Naive thymus-derived CD8-positive, alpha-beta T cell (primary cell): ENCODE measurements around the gene RPL39. TPM values are rescaled to one million over a fixed set of nuclear protein-coding genes. Genes with fewer than 3 reads are reported as not detected.
"Not testable (repeated sequence)": the region's sequence is repeated elsewhere in the genome, so short reads cannot be mapped to it uniquely, and the experiment has no call there.

Experiments used
- ATAC-seq, 2 donors: fragments of 150-1000 bp; cut with Tn5 transposase in 1 of 2; sonication (Bioruptor Pico), chemical (Tn5 transposase) in 1 of 2; 1 replicate in 1 of 2; 2 replicates in 1 of 2; pipeline ENCODE4 v1.10.0; 2021; ENCODE audit warnings: mild to moderate bottlenecking in 2 of 2, moderate library complexity in 2 of 2
- POLR2A ChIA-PET: fragments of 350-600 bp; sonication (Branson Sonifier 250); formaldehyde crosslinking; loops from one replicate; lab custom pipeline; 2021; ENCODE audit warnings: antibody characterized with exemption; lab: Charles Lee
- DNase-seq, 10 donors: peaks; one replicate each; pipeline versions ENCODE4 v3.0.0 to v3.0.0-alpha.2; 2020 to 2022
- H3K27ac Mint-ChIP-seq, 10 donors: one replicate each; pipeline ENCODE4 v1.8.0; 2020 to 2022; ENCODE audit warnings: mild to moderate bottlenecking in 10 of 10, mixed read lengths in 10 of 10, moderate library complexity in 4 of 10, inconsistent platforms in 1 of 10
- H3K27me3 Mint-ChIP-seq, 5 donors: one replicate each; pipeline ENCODE4 v1.8.0; 2021 to 2022; ENCODE audit warnings: mixed read lengths in 5 of 5
- H3K36me3 Mint-ChIP-seq, 3 donors: one replicate each; pipeline ENCODE4 v1.8.0; 2020 to 2022; ENCODE audit warnings: mixed read lengths in 3 of 3, mild to moderate bottlenecking in 2 of 3, inconsistent platforms in 1 of 3
- H3K4me1 Mint-ChIP-seq, 4 donors: one replicate each; pipeline ENCODE4 v1.8.0; 2021 to 2022; ENCODE audit warnings: mixed read lengths in 4 of 4
- H3K4me3 Mint-ChIP-seq, 10 donors: one replicate each; pipeline ENCODE4 v1.8.0; 2020 to 2022; ENCODE audit warnings: mild to moderate bottlenecking in 10 of 10, mixed read lengths in 10 of 10, moderate library complexity in 6 of 10, inconsistent platforms in 1 of 10
- H3K9me3 Mint-ChIP-seq, 9 donors: one replicate each; pipeline ENCODE4 v1.8.0; 2020 to 2022; ENCODE audit warnings: mixed read lengths in 9 of 9, mild to moderate bottlenecking in 3 of 9, inconsistent platforms in 1 of 9, moderate library complexity in 1 of 9
- polyA plus RNA-seq, 3 donors: library from polyadenylated mRNA; unstranded; fragments of 300-500 nt; fragmentation: Illumina TruSeq; gene quantifications; one replicate each; pipeline ENCODE4 v1.2.3, GENCODE V29; 2021
- total RNA-seq, 8 experiments: library from RNA in 2 of 8; stranded (reverse) in 2 of 8; gene quantifications; one replicate each; pipeline ENCODE4 v1.2.3 and lab custom pipeline; 2021 to 2026

RPL39 gene
- total and polyA plus RNA-seq, 5 experiments from 2014 or later, result 3,863 to 5,898 (median 4,465) TPM

DNA sequence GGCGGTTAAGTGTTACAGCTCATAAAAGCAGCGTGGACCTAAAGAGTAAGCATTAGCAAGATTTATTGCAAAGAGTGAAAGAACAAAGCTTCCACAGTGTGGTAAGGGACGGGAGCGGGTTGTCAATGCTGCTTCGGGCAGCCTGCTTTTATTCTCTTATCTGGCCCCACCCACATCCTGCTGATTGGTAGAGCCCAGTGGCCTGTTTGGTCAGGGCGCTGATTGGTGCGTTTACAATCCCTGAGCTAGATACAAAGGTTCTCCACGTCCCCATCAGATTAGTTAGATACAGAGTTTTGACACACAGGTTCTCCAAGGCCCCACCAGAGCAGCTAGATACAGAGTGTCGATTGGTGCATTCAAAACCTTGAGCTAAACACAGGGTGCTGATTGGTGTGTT lies 41.3 kb downstream of the RPL39 start:
- ATAC-seq, H3K9me3 Mint-ChIP-seq, H3K36me3 Mint-ChIP-seq, H3K27me3 Mint-ChIP-seq: not testable (repeated sequence)
- H3K4me3 Mint-ChIP-seq, result peak overlapping the region; percentile 39 to 88 (median 76)
- peaks cover 6 to 32% (median 21%) of the 10 kb centered on the region in 4 donors for H3K4me1 Mint-ChIP-seq
- POLR2A ChIA-PET, result interaction anchor here (0.9 to 1.7 kb wide), 4 partner anchors 41 to 74 kb away, joined by 3 to 5 read pairs (median 4); partner anchors contain the start of gene RPL39
- H3K27ac Mint-ChIP-seq, result peak overlapping the region; percentile 40 to 93 (median 88)
- peak in 1 of 10 donors; percentile 26 for DNase-seq

- ATAC-seq (no peak), DNase-seq (no peak)
- no peaks in the 10 kb centered on the region for H3K36me3 Mint-ChIP-seq
- H3K4me3 Mint-ChIP-seq, result no peak overlapping the region
- peaks cover 2 to 12% (median 5%) of the 10 kb centered on the region in 4 donors for H3K4me1 Mint-ChIP-seq
- H3K9me3 Mint-ChIP-seq, result no peaks in the 10 kb centered on the region
- H3K27me3 Mint-ChIP-seq, result no peaks in the 10 kb centered on the region
- H3K27ac Mint-ChIP-seq, result no peak overlapping the region
- POLR2A ChIA-PET, result interaction anchor here (0.7 kb wide), 1 partner anchor 80 kb away, joined by 3 read pairs; no protein-coding TSS in a partner anchor
Observed at GRCh38 chrX:119745283-119745848, 46.1 kb downstream of the RPL39 start.

- Mint-ChIP-seq H3K4me1 (peaks cover 0 to 5% (median 0%) of the 10 kb centered on the region in 4 donors), H3K27me3 (no peaks in the 10 kb centered on the region), H3K4me3 (no peak overlapping the region), H3K36me3 (no peaks in the 10 kb centered on the region), H3K27ac (no peak overlapping the region), H3K9me3 (no peaks in the 10 kb centered on the region)
- DNase-seq (no peak), ATAC-seq (no peak)
- POLR2A ChIA-PET, result no interaction called here
Observed at GRCh38 chrX:119738742-119739141, 52.7 kb downstream of the RPL39 start.

Other genes with a start within 250 kb of the RPL39 start
- 10 to 100 TPM; 24.9 to 25.7 TPM for gene STEEP1, start 226.2 kb downstream of the RPL39 start, total RNA-seq
- 10 to 100 TPM; 13.3 to 18.0 (median 15.3) TPM for gene STEEP1, start 226.2 kb downstream of the RPL39 start, polyA plus RNA-seq
- 10 to 100 TPM; 41.0 to 43.5 TPM for gene UBE2A, start 217.1 kb downstream of the RPL39 start, total RNA-seq
- gene UBE2A, start 217.1 kb downstream of the RPL39 start, polyA plus RNA-seq, result 10 to 100 TPM; 31.5 to 43.5 (median 34.0) TPM
- gene NKRF, start 185.2 kb downstream of the RPL39 start, total RNA-seq, result 10 to 100 TPM; 14.4 to 14.6 TPM
- 1 to 10 TPM; 4.8 to 8.5 (median 6.8) TPM for gene NKRF, start 185.2 kb downstream of the RPL39 start, polyA plus RNA-seq
- gene SEPTIN6, start 98.5 kb downstream of the RPL39 start, total RNA-seq, result 100 to 1,000 TPM; 234 to 235 TPM
- 100 to 1,000 TPM; 161 to 269 (median 226) TPM for gene SEPTIN6, start 98.5 kb downstream of the RPL39 start, polyA plus RNA-seq
- 1 to 10 TPM; 1.2 to 2.0 TPM for gene SOWAHD, start 33.0 kb downstream of the RPL39 start, total RNA-seq
- 1 to 10 TPM in 1 of 3 donors, under 1 TPM in 2; 0.43 to 1.1 (median 0.47) TPM for gene SOWAHD, start 33.0 kb downstream of the RPL39 start, polyA plus RNA-seq
- gene UPF3B, start 61.3 kb upstream of the RPL39 start, total RNA-seq, result 10 to 100 TPM; 14.0 to 16.8 TPM
- 10 to 100 TPM in 1 of 3 donors, 1 to 10 TPM in 2; 8.6 to 11.0 (median 9.2) TPM for gene UPF3B, start 61.3 kb upstream of the RPL39 start, polyA plus RNA-seq
- 10 to 100 TPM; 40.6 to 41.4 TPM for gene RNF113A, start 80.1 kb upstream of the RPL39 start, total RNA-seq
- gene RNF113A, start 80.1 kb upstream of the RPL39 start, polyA plus RNA-seq, result 10 to 100 TPM; 48.8 to 69.5 (median 51.3) TPM
- gene NDUFA1, start 80.2 kb upstream of the RPL39 start, total RNA-seq, result 10 to 100 TPM; 52.6 to 54.9 TPM
- gene NDUFA1, start 80.2 kb upstream of the RPL39 start, polyA plus RNA-seq, result 100 to 1,000 TPM; 277 to 382 (median 308) TPM
- gene AKAP14, start 104.3 kb upstream of the RPL39 start, total RNA-seq, result not detected
- gene AKAP14, start 104.3 kb upstream of the RPL39 start, polyA plus RNA-seq, result not detected
- 10 to 100 TPM; 17.1 to 18.7 TPM for gene NKAP, start 152.1 kb upstream of the RPL39 start, total RNA-seq
- gene NKAP, start 152.1 kb upstream of the RPL39 start, polyA plus RNA-seq, result 1 to 10 TPM; 2.4 to 6.3 (median 2.8) TPM